NB4 (cell line): ENCODE measurements around the gene SLC16A13.

Source experiments
- DNase-seq: peaks from one replicate; pipeline ENCODE4 v3.0.0; 2010; ENCODE audit warnings: low read depth
- H3K4me3 ChIP-seq: one replicate; pipeline ENCODE4 v1.5.1; 2011; ENCODE audit warnings: mild to moderate bottlenecking, low read depth, low read length, moderate library complexity
- CTCF ChIP-seq: IDR thresholded peaks from one replicate; pipeline ENCODE4 v1.5.1; 2012; ENCODE audit warnings: low read depth, low read length
- MAX ChIP-seq: IDR thresholded peaks from 2 replicates; pipeline ENCODE4 v1.6.1; 2011; ENCODE audit warnings: low read depth, low read length
- MYC ChIP-seq: IDR thresholded peaks from 2 replicates; pipeline ENCODE4 v1.6.1; 2011; ENCODE audit warnings: low read depth, low read length
- POLR2A ChIP-seq: IDR thresholded peaks from 2 replicates; pipeline ENCODE4 v1.6.1; 2011; ENCODE audit warnings: mild to moderate bottlenecking; ENCODE audit not compliant: insufficient read length; ENCODE audit errors: extremely low read depth

Gene SLC16A13

GRCh38 chr17:7019367-7019766, 16.4 kb upstream of the SLC16A13 start:
- no peak overlapping the region for H3K4me3 ChIP-seq
- TF ChIP-seq POLR2A, result no peak
- no peak for TF ChIP-seq MAX
- no peak for TF ChIP-seq CTCF
- no peak for TF ChIP-seq MYC
- no peak for DNase-seq

GRCh38 chr17:7019839-7020519, 15.8 kb upstream of the SLC16A13 start:
- DNase-seq, result no peak
- TF ChIP-seq MYC, result no peak
- TF ChIP-seq CTCF, result no peak
- no peak for TF ChIP-seq MAX
- TF ChIP-seq POLR2A, result no peak
- no peak overlapping the region for H3K4me3 ChIP-seq

- no peak for DNase-seq
- no peak for TF ChIP-seq POLR2A
- TF ChIP-seq MYC, result no peak
- TF ChIP-seq CTCF, result no peak
- H3K4me3 ChIP-seq, result no peak overlapping the region
Measured at GRCh38 chr17:7020894-7021664, 14.7 kb upstream of the SLC16A13 start.

GRCh38 chr17:7021993-7022778, 13.6 kb upstream of the SLC16A13 start:
- peak; percentile 72 for DNase-seq
- H3K4me3 ChIP-seq, result no peak overlapping the region
- TF ChIP-seq POLR2A (no peak), CTCF (peak; percentile 68), MYC (no peak), MAX (no peak)

GRCh38 chr17:7022781-7023571, 12.8 kb upstream of the SLC16A13 start, which contains the start of gene BCL6B:
Gene BCL6B (plus strand): TSS chr17:7023050. CDS start chr17:7023672, 622 bp downstream.
- TF ChIP-seq MYC (no peak), CTCF (no peak), MAX (no peak), POLR2A (no peak)
- H3K4me3 ChIP-seq, result no peak within 1 kb of the TSS
- no peak for DNase-seq
